Natural killer cell (primary cell): Measurements from ENCODE around the gene GABRA4. TPM values are rescaled to one million over a fixed set of nuclear protein-coding genes. Genes with fewer than 3 reads are reported as not detected.

Source experiments
- ATAC-seq, 3 donors: fragments of 150-1000 bp in 2 of 3; fragments of 200-7000 bp in 1 of 3; cut with Tn5 transposase; 1 replicate in 1 of 3; 2 replicates in 2 of 3; pipeline ENCODE4 v1.10.0; 2021; ENCODE audit warnings: mild to moderate bottlenecking in 2 of 3, moderate library complexity in 2 of 3
- DNase-seq, 2 donors: peaks; one replicate each; pipeline versions ENCODE4 v3.0.0 to v3.0.0-alpha.2; 2013 to 2021; ENCODE audit warnings: mixed read lengths in 1 of 2
- H3K27ac ChIP-seq: one replicate; pipeline ENCODE4 v1.5.1; 2013; ENCODE audit warnings: mild to moderate bottlenecking, low read length
- H3K27me3 ChIP-seq: one replicate; pipeline ENCODE4 v1.6.1; 2013; ENCODE audit warnings: low read length; ENCODE audit not compliant: control insufficient read depth, insufficient read depth
- H3K36me3 ChIP-seq: one replicate; pipeline ENCODE4 v1.6.1; 2013; ENCODE audit warnings: low read length; ENCODE audit not compliant: control insufficient read depth, insufficient read depth
- H3K4me1 ChIP-seq: one replicate; pipeline ENCODE4 v1.6.1; 2013; ENCODE audit warnings: low read length; ENCODE audit not compliant: control insufficient read depth, insufficient read depth
- H3K4me3 ChIP-seq: one replicate; pipeline ENCODE4 v1.5.1; 2013; ENCODE audit warnings: low read length
- H3K9me3 ChIP-seq: one replicate; pipeline ENCODE4 v1.6.1; 2013; ENCODE audit warnings: low read length; ENCODE audit not compliant: control insufficient read depth, insufficient read depth
- H3K27ac Mint-ChIP-seq, 2 donors: one replicate each; pipeline ENCODE4 v1.8.0; 2022; ENCODE audit warnings: mild to moderate bottlenecking in 2 of 2, mixed read lengths in 2 of 2, moderate library complexity in 1 of 2
- H3K27me3 Mint-ChIP-seq, 2 donors: one replicate each; pipeline ENCODE4 v1.8.0; 2022; ENCODE audit warnings: low read depth in 2 of 2, mixed read lengths in 2 of 2
- H3K36me3 Mint-ChIP-seq: one replicate; pipeline ENCODE4 v1.8.0; 2022; ENCODE audit warnings: mixed read lengths
- H3K4me1 Mint-ChIP-seq, 2 donors: one replicate each; pipeline ENCODE4 v1.8.0; 2022; ENCODE audit warnings: mixed read lengths in 2 of 2
- H3K4me3 Mint-ChIP-seq: one replicate; pipeline ENCODE4 v1.8.0; 2022; ENCODE audit warnings: mild to moderate bottlenecking, moderate library complexity, mixed read lengths
- H3K9me3 Mint-ChIP-seq, 2 donors: one replicate each; pipeline ENCODE4 v1.8.0; 2022; ENCODE audit warnings: mixed read lengths in 2 of 2
- CTCF ChIP-seq: fragments of 200-600 bp; IDR thresholded peaks from one replicate; pipeline ENCODE4 v1.8.0; 2022; ENCODE audit warnings: antibody characterized with exemption
- WGBS: methylation state at CpG from one replicate; pipeline ENCODE4 v1.1.7; 2013; ENCODE audit warnings: missing lambda C conversion rate; ENCODE audit not compliant: insufficient coverage; 5-methylcytosine and 5-hydroxymethylcytosine counted together
- intact Hi-C: fragments of 100-400 bp; cut with micrococcal nuclease; formaldehyde crosslinking; loops from one replicate; pipeline ENCODE4 v1.14.2; 2022
- total RNA-seq, 4 donors: library from RNA; stranded (reverse); fragments of 120-200 nt in 1 of 4; gene quantifications; one replicate each; pipeline versions ENCODE4 v1.2.3 to v1.2.4, GENCODE V29; 2013 to 2022

The GABRA4 gene
- total RNA-seq, 3 donors from 2014 or later (not counting 1 experiment from before 2014, with no cell fraction given), result not detected

GRCh38 chr4:46889410-46889809 is 104.0 kb downstream of the GABRA4 start:
- no peak overlapping the region for H3K4me3 Mint-ChIP-seq
- peaks cover 0 to 19% of the 10 kb centered on the region in 2 donors for H3K27me3 Mint-ChIP-seq
- intact Hi-C loops, result no loop called here

GRCh38 chr4:46886711-46887110 is 106.7 kb downstream of the GABRA4 start:
- no peak for TF ChIP-seq CTCF
- no peak overlapping the region for H3K4me3 ChIP-seq
- intact Hi-C loops, result no loop called here
- Mint-ChIP-seq H3K27me3 (peaks cover 0 to 21% of the 10 kb centered on the region in 2 donors), H3K9me3 (no peaks in the 10 kb centered on the region), H3K36me3 (no peaks in the 10 kb centered on the region), H3K4me3 (no peak overlapping the region), H3K27ac (no peak overlapping the region), H3K4me1 (no peaks in the 10 kb centered on the region)
- H3K27me3 ChIP-seq, result no peaks in the 10 kb centered on the region
- no peak for DNase-seq
- no peaks in the 10 kb centered on the region for H3K36me3 ChIP-seq
- H3K9me3 ChIP-seq, result no peaks in the 10 kb centered on the region
- no peak overlapping the region for H3K27ac ChIP-seq
- no peak for ATAC-seq
- no CpG with 5 or more reads among the region's 2 CpGs for WGBS
- no peaks in the 10 kb centered on the region for H3K4me1 ChIP-seq

More at GRCh38 chr4:46889410-46889809, 104.0 kb downstream of the GABRA4 start:
- Histone ChIP-seq H3K4me3 (no peak overlapping the region), H3K4me1 (no peaks in the 10 kb centered on the region), H3K9me3 (no peaks in the 10 kb centered on the region), H3K27me3 (no peaks in the 10 kb centered on the region), H3K27ac (no peak overlapping the region), H3K36me3 (no peaks in the 10 kb centered on the region)
- Mint-ChIP-seq H3K36me3 (no peaks in the 10 kb centered on the region), H3K27ac (no peak overlapping the region), H3K4me1 (no peaks in the 10 kb centered on the region), H3K9me3 (no peaks in the 10 kb centered on the region)
- no peak for ATAC-seq
- no peak for DNase-seq
- 89% methylated on average over 2 of the region's 2 CpGs for WGBS
- no peak for TF ChIP-seq CTCF

GRCh38 chr4:46878641-46879040 is 114.7 kb downstream of the GABRA4 start:
- Mint-ChIP-seq H3K27me3 (no peaks in the 10 kb centered on the region), H3K4me1 (no peaks in the 10 kb centered on the region), H3K4me3 (no peak overlapping the region), H3K9me3 (no peaks in the 10 kb centered on the region), H3K36me3 (no peaks in the 10 kb centered on the region), H3K27ac (no peak overlapping the region)
- H3K4me3 ChIP-seq, result no peak overlapping the region
- no peaks in the 10 kb centered on the region for H3K9me3 ChIP-seq
- no peaks in the 10 kb centered on the region for H3K4me1 ChIP-seq
- no peak for TF ChIP-seq CTCF
- intact Hi-C loops, result no loop called here
- no peak overlapping the region for H3K27ac ChIP-seq
- H3K36me3 ChIP-seq, result no peaks in the 10 kb centered on the region
- ATAC-seq (no peak), DNase-seq (no peak)
- H3K27me3 ChIP-seq, result no peaks in the 10 kb centered on the region
- WGBS, result 88% methylated on average over 3 of the region's 3 CpGs

GRCh38 chr4:46874811-46875210 is 118.6 kb downstream of the GABRA4 start:
- ATAC-seq, result no peak
- H3K9me3 Mint-ChIP-seq, result no peaks in the 10 kb centered on the region
- H3K4me3 ChIP-seq, result no peak overlapping the region
- H3K27me3 ChIP-seq, result no peaks in the 10 kb centered on the region
- WGBS, result no CpG with 5 or more reads among the region's 1 CpG
- H3K4me1 ChIP-seq, result no peaks in the 10 kb centered on the region
- no peak overlapping the region for H3K27ac ChIP-seq
- no peak overlapping the region for H3K4me3 Mint-ChIP-seq
- intact Hi-C loops, result no loop called here
- no peaks in the 10 kb centered on the region for H3K27me3 Mint-ChIP-seq
- DNase-seq, result no peak
- H3K36me3 Mint-ChIP-seq, result no peaks in the 10 kb centered on the region
- no peak overlapping the region for H3K27ac Mint-ChIP-seq
- H3K9me3 ChIP-seq, result no peaks in the 10 kb centered on the region
- H3K4me1 Mint-ChIP-seq, result no peaks in the 10 kb centered on the region
- H3K36me3 ChIP-seq, result no peaks in the 10 kb centered on the region
- no peak for TF ChIP-seq CTCF
